NB4 (cell line): ENCODE measurements around the gene PIK3CD.

ENCODE experiments used
- CTCF ChIP-seq: IDR thresholded peaks from one replicate; pipeline ENCODE4 v1.5.1; 2012; ENCODE audit warnings: low read depth, low read length
- MAX ChIP-seq: IDR thresholded peaks from 2 replicates; pipeline ENCODE4 v1.6.1; 2011; ENCODE audit warnings: low read depth, low read length
- POLR2A ChIP-seq: IDR thresholded peaks from 2 replicates; pipeline ENCODE4 v1.6.1; 2011; ENCODE audit warnings: mild to moderate bottlenecking; ENCODE audit not compliant: insufficient read length; ENCODE audit errors: extremely low read depth

- TF ChIP-seq CTCF: no peak
- no peak for TF ChIP-seq MAX
- no peak for TF ChIP-seq POLR2A
Measured at GRCh38 chr1:9604836-9605235, 46.7 kb upstream of the PIK3CD start.
